ENCODE results near the gene NKD1. TPM values are rescaled to one million over a fixed set of nuclear protein-coding genes. Genes with fewer than 3 reads are reported as not detected.

Gene NKD1
- total RNA-seq, 1 donor from 2014 or later, result 43.2 TPM

GRCh38 chr16:50668368-50669008 lies 120.3 kb downstream of the NKD1 start:
- H3K36me3 Mint-ChIP-seq, result peaks cover 6% of the 10 kb centered on the region
- H3K27me3 Mint-ChIP-seq, result no peaks in the 10 kb centered on the region
- peaks cover 8% of the 10 kb centered on the region for H3K9me3 Mint-ChIP-seq
- H3K4me1 Mint-ChIP-seq (ENCODE audit: unreplicated experiment), result peaks cover 22% of the 10 kb centered on the region
- H3K27ac Mint-ChIP-seq, result peak overlapping the region; percentile 54
- peak overlapping the region; percentile 1 for H3K4me3 Mint-ChIP-seq
- TF ChIP-seq CTCF (conservative IDR thresholded peaks at IDR 0.05), result no peak
- no peak for DNase-seq (ENCODE audit: extremely low spot score, unreplicated experiment)

- Mint-ChIP-seq H3K4me1 (ENCODE audit: unreplicated experiment) (peaks cover 22% of the 10 kb centered on the region), H3K9me3 (peaks cover 8% of the 10 kb centered on the region), H3K36me3 (peaks cover 6% of the 10 kb centered on the region), H3K27ac (no peak overlapping the region), H3K27me3 (no peaks in the 10 kb centered on the region), H3K4me3 (no peak overlapping the region)
- TF ChIP-seq CTCF (conservative IDR thresholded peaks at IDR 0.05), result no peak
- DNase-seq (ENCODE audit: extremely low spot score, unreplicated experiment), result no peak
Observed at GRCh38 chr16:50669741-50670140, 121.5 kb downstream of the NKD1 start.

- H3K9me3 Mint-ChIP-seq, result peaks cover 8% of the 10 kb centered on the region
Observed at GRCh38 chr16:50670476-50670875, 122.3 kb downstream of the NKD1 start.

GRCh38 chr16:50671644-50672260 lies 123.6 kb downstream of the NKD1 start:
- Mint-ChIP-seq H3K27ac (no peak overlapping the region), H3K27me3 (no peaks in the 10 kb centered on the region), H3K9me3 (peaks cover 8% of the 10 kb centered on the region), H3K4me1 (ENCODE audit: unreplicated experiment) (peaks cover 18% of the 10 kb centered on the region), H3K4me3 (no peak overlapping the region), H3K36me3 (peaks cover 6% of the 10 kb centered on the region)
- DNase-seq (ENCODE audit: extremely low spot score, unreplicated experiment), result no peak
- peak; percentile 75 for TF ChIP-seq CTCF (conservative IDR thresholded peaks at IDR 0.05)

More at GRCh38 chr16:50670476-50670875, 122.3 kb downstream of the NKD1 start:
- no peak for TF ChIP-seq CTCF (conservative IDR thresholded peaks at IDR 0.05)
- no peak overlapping the region for H3K4me3 Mint-ChIP-seq
- H3K27me3 Mint-ChIP-seq, result no peaks in the 10 kb centered on the region
- peaks cover 19% of the 10 kb centered on the region for H3K4me1 Mint-ChIP-seq (ENCODE audit: unreplicated experiment)
- H3K27ac Mint-ChIP-seq, result no peak overlapping the region
- H3K36me3 Mint-ChIP-seq, result peaks cover 6% of the 10 kb centered on the region
- no peak for DNase-seq (ENCODE audit: extremely low spot score, unreplicated experiment)

- Mint-ChIP-seq H3K9me3 (peaks cover 8% of the 10 kb centered on the region), H3K36me3 (peaks cover 6% of the 10 kb centered on the region), H3K27me3 (no peaks in the 10 kb centered on the region), H3K4me3 (no peak overlapping the region), H3K4me1 (ENCODE audit: unreplicated experiment) (peaks cover 7% of the 10 kb centered on the region), H3K27ac (no peak overlapping the region)
- DNase-seq (ENCODE audit: extremely low spot score, unreplicated experiment), result no peak
- no peak for TF ChIP-seq CTCF (conservative IDR thresholded peaks at IDR 0.05)
Observed at GRCh38 chr16:50673496-50674275, 125.5 kb downstream of the NKD1 start.

All from type B pancreatic cell (in vitro differentiated cells).